ENCODE measurements around the gene PIGR.

Gene PIGR

GRCh38 chr1:206901944-206902343, 44.3 kb downstream of the PIGR start:
- no peak for ATAC-seq (ENCODE audit: low read depth)
- Histone ChIP-seq H3K27ac (ENCODE audit: poor library complexity, severe bottlenecking) (no peak overlapping the region), H3K9me3 (ENCODE audit: severe bottlenecking) (no peaks in the 10 kb centered on the region), H3K27me3 (ENCODE audit: insufficient read depth, poor library complexity, severe bottlenecking) (no peaks in the 10 kb centered on the region), H3K4me3 (ENCODE audit: severe bottlenecking) (no peak overlapping the region), H3K36me3 (ENCODE audit: low read depth) (no peaks in the 10 kb centered on the region), H3K4me1 (ENCODE audit: insufficient read depth, poor library complexity, severe bottlenecking) (peaks cover 32% of the 10 kb centered on the region)
- no peak for DNase-seq (ENCODE audit: low spot score)
- no peak for TF ChIP-seq CTCF (IDR thresholded peaks at IDR 0.05; ENCODE audit: poor library complexity, severe bottlenecking)

- DNase-seq (ENCODE audit: low spot score) (no peak), ATAC-seq (ENCODE audit: low read depth) (no peak)
- Histone ChIP-seq H3K9me3 (ENCODE audit: severe bottlenecking) (no peaks in the 10 kb centered on the region), H3K27ac (ENCODE audit: poor library complexity, severe bottlenecking) (no peak overlapping the region), H3K36me3 (ENCODE audit: low read depth) (no peaks in the 10 kb centered on the region), H3K27me3 (ENCODE audit: insufficient read depth, poor library complexity, severe bottlenecking) (no peaks in the 10 kb centered on the region), H3K4me3 (ENCODE audit: severe bottlenecking) (no peak overlapping the region), H3K4me1 (ENCODE audit: insufficient read depth, poor library complexity, severe bottlenecking) (peaks cover 41% of the 10 kb centered on the region)
- TF ChIP-seq CTCF (IDR thresholded peaks at IDR 0.05; ENCODE audit: poor library complexity, severe bottlenecking), result no peak
Observed at GRCh38 chr1:206900149-206900548, 46.1 kb downstream of the PIGR start.

GRCh38 chr1:206899717-206900116, 46.5 kb downstream of the PIGR start:
- Histone ChIP-seq H3K36me3 (ENCODE audit: low read depth) (no peaks in the 10 kb centered on the region), H3K4me3 (ENCODE audit: severe bottlenecking) (no peak overlapping the region), H3K27ac (ENCODE audit: poor library complexity, severe bottlenecking) (no peak overlapping the region), H3K9me3 (ENCODE audit: severe bottlenecking) (no peaks in the 10 kb centered on the region), H3K4me1 (ENCODE audit: insufficient read depth, poor library complexity, severe bottlenecking) (peaks cover 41% of the 10 kb centered on the region), H3K27me3 (ENCODE audit: insufficient read depth, poor library complexity, severe bottlenecking) (no peaks in the 10 kb centered on the region)
- ATAC-seq (ENCODE audit: low read depth) (no peak), DNase-seq (ENCODE audit: low spot score) (no peak)
- no peak for TF ChIP-seq CTCF (IDR thresholded peaks at IDR 0.05; ENCODE audit: poor library complexity, severe bottlenecking)

- H3K27ac ChIP-seq (ENCODE audit: poor library complexity, severe bottlenecking), result peak overlapping the region; percentile 98
Observed at GRCh38 chr1:206898915-206899431, 47.3 kb downstream of the PIGR start.

More at GRCh38 chr1:206898915-206899431, 47.3 kb downstream of the PIGR start:
- DNase-seq (ENCODE audit: low spot score) (no peak), ATAC-seq (ENCODE audit: low read depth) (no peak)
- no peak for TF ChIP-seq CTCF (IDR thresholded peaks at IDR 0.05; ENCODE audit: poor library complexity, severe bottlenecking)
- no peaks in the 10 kb centered on the region for H3K36me3 ChIP-seq (ENCODE audit: low read depth)
- H3K9me3 ChIP-seq (ENCODE audit: severe bottlenecking), result no peaks in the 10 kb centered on the region
- no peaks in the 10 kb centered on the region for H3K27me3 ChIP-seq (ENCODE audit: insufficient read depth, poor library complexity, severe bottlenecking)
- H3K4me1 ChIP-seq (ENCODE audit: insufficient read depth, poor library complexity, severe bottlenecking), result peaks cover 43% of the 10 kb centered on the region
- H3K4me3 ChIP-seq (ENCODE audit: severe bottlenecking), result no peak overlapping the region
